Activated naive CD8-positive, alpha-beta T cell treated with anti-CD3 and anti-CD28 coated beads for 36 hours (primary cell): Measurements from ENCODE around the gene LPP. TPM values are rescaled to one million over a fixed set of nuclear protein-coding genes. Genes with fewer than 3 reads are reported as not detected.

Experiments
- DNase-seq: peaks from one replicate; pipeline ENCODE4 v3.0.0; 2021
- H3K27ac Mint-ChIP-seq: one replicate; pipeline ENCODE4 v1.8.0; 2022; ENCODE audit warnings: mild to moderate bottlenecking, moderate library complexity, mixed read lengths
- H3K27me3 Mint-ChIP-seq: one replicate; pipeline ENCODE4 v1.8.0; 2022; ENCODE audit warnings: mild to moderate bottlenecking, mixed read lengths
- H3K36me3 Mint-ChIP-seq: one replicate; pipeline ENCODE4 v1.8.0; 2021; ENCODE audit warnings: mild to moderate bottlenecking, mixed read lengths
- H3K4me1 Mint-ChIP-seq: one replicate; pipeline ENCODE4 v1.8.0; 2021; ENCODE audit warnings: mixed read lengths
- H3K4me3 Mint-ChIP-seq: one replicate; pipeline ENCODE4 v1.8.0; 2022; ENCODE audit warnings: mild to moderate bottlenecking, moderate library complexity, mixed read lengths
- H3K9me3 Mint-ChIP-seq: one replicate; pipeline ENCODE4 v1.8.0; 2022; ENCODE audit warnings: mixed read lengths
- total RNA-seq, 2 experiments: library from RNA; stranded (reverse); gene quantifications; one replicate each; pipeline ENCODE4 v1.2.3, GENCODE V29; 2021

The LPP gene
- total RNA-seq, 2 experiments from 2014 or later, result 15.0 to 15.3 TPM

DNA sequence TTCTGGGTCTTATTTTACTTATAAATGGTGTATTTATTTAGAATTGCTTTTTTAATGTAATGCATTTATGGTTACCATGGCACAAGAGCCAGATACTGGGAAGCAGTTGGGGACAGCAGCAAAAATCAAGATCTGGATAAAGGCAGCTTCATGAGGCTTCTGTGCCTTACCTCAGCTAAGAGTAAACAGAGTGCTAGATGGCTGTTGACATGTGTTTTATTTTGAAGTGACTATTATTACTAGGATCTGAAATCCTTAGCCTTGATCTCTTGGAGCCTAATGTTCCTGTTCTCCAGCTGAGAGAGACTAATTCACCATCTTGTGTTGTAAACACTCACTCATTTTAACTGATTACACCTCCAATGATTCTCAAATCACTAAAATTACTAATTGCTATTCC is 317.8 kb downstream of the LPP start:
- Mint-ChIP-seq H3K36me3 (peaks cover 13% of the 10 kb centered on the region), H3K4me1 (peaks cover 3% of the 10 kb centered on the region), H3K27me3 (no peaks in the 10 kb centered on the region), H3K9me3 (peaks cover 1% of the 10 kb centered on the region), H3K27ac (no peak overlapping the region), H3K4me3 (no peak overlapping the region)
- DNase-seq, result no peak

DNA sequence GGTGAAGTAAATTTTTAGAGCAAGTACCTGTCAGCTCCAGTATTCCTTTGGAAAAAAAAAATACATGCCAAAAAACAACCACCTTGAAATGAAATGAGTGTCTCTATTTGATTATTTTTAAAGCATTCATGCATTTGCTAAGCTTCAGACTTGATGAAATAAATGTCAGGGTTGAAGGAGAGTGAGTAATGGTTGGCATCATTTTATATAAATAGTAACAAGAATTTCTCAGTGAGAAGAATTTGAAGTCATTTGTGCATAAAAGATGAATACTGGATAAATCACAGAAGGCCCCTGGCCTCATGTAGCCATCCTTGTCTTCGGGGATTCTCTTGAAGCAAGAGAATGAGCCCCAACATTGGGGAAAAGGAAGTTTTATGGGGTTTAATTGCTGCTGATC is 318.4 kb downstream of the LPP start:
- no peaks in the 10 kb centered on the region for H3K27me3 Mint-ChIP-seq
- no peak for DNase-seq
- no peak overlapping the region for H3K4me3 Mint-ChIP-seq
- H3K9me3 Mint-ChIP-seq, result peaks cover 1% of the 10 kb centered on the region
- H3K36me3 Mint-ChIP-seq, result peaks cover 12% of the 10 kb centered on the region
- H3K27ac Mint-ChIP-seq, result no peak overlapping the region
- H3K4me1 Mint-ChIP-seq, result peaks cover 3% of the 10 kb centered on the region

DNA sequence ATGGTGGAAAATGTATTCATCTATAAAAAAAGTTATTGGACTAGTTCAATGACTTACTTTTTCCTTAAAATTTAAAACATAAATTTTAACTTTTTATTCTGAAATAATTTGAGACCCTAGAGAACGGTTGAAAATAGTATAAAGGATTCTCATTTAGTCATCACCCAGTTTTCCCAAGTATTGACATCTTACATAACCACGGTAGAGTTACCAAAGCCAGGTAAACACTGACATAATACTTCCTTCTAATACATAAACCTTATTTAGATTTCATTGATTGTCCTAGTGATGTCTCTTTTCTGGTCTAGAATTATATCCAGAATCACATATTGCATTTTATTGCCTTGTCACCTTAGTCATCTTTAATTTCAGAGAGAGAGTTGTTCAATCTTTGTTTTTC is 319.1 kb downstream of the LPP start:
- Mint-ChIP-seq H3K36me3 (peaks cover 10% of the 10 kb centered on the region), H3K27ac (no peak overlapping the region), H3K9me3 (no peaks in the 10 kb centered on the region)

DNA sequence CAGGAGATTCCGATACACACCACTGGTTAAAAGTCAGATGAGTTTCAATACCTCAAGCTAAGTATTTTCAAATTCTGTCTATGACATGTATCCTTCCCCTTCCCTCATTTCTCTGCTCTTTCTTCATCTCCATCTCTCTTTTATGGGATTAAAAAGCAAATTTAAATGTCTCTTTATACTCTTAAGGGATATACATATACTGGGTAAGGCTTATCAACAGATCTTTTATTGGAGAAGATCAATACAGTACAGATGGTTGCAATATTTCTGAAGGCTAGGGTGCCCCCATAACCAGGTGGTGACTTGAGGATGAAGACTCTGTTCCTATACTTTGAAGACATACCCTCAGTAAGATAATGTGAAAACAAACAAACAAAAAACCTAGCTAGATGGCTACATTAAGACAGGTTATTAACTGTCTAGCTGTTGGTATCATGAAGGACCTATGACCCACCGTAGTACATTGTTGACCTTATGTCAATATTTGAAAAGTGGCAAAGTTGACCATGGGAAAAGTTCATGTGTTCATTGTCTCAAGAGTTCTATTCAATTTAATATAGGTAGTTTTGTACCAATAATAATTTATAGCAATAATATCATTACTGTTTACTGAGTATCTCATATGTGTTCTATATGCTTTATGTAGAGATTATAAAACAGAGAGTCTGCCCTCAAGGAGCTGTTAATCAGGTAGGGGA is 319.8 kb downstream of the LPP start:
- Mint-ChIP-seq H3K36me3 (peaks cover 10% of the 10 kb centered on the region), H3K9me3 (no peaks in the 10 kb centered on the region), H3K27me3 (no peaks in the 10 kb centered on the region), H3K27ac (no peak overlapping the region), H3K4me1 (peaks cover 6% of the 10 kb centered on the region), H3K4me3 (no peak overlapping the region)
- no peak for DNase-seq

More for the DNA sequence above, 319.1 kb downstream of the LPP start:
- Mint-ChIP-seq H3K4me3 (no peak overlapping the region), H3K4me1 (peaks cover 6% of the 10 kb centered on the region), H3K27me3 (no peaks in the 10 kb centered on the region)
- no peak for DNase-seq

DNA sequence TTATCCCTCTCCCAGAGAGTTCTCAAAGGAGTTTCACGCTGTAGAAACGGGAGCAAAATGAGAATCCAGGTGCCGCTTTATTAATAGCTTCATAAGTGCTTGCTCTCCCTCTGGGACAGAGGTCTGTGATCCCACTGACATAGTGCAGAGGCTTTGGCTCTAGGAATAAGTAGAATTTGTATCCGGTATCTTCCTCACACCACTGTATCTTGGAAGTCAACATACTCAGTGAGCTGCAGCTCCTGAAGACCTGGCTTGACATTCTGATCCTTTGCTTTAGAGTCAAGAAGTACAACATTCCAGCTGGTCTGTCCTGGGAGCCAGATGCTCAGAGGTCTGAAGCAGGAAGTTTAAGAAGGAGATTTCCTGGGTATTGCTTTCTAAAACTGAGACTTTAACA is 323.0 kb downstream of the LPP start:
- Mint-ChIP-seq H3K4me3 (no peak overlapping the region), H3K27ac (no peak overlapping the region), H3K9me3 (peaks cover 6% of the 10 kb centered on the region), H3K36me3 (peaks cover 4% of the 10 kb centered on the region), H3K27me3 (no peaks in the 10 kb centered on the region), H3K4me1 (peaks cover 6% of the 10 kb centered on the region)
- DNase-seq, result no peak

DNA sequence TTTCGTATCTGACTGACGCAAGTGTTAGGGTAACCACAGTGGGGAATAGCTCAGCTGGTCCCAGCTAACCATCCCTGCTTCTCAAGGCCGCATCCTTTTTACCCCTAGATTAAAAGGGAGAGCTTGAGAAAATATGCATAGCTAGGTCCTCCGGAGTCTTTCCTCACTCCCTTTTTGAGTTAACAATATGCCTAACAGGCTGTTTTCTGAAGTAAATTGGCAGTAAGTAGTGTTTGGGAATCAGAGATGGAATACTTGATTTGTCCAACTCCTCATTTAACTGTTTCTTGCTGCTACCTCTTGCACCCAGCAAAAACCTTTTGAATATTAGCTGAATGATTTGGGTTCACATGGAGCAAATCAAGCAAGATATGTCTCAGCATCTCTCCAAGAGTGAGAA is 326.1 kb downstream of the LPP start:
- Mint-ChIP-seq H3K4me3 (no peak overlapping the region), H3K9me3 (peaks cover 12% of the 10 kb centered on the region), H3K36me3 (peaks cover 21% of the 10 kb centered on the region), H3K27me3 (no peaks in the 10 kb centered on the region), H3K27ac (no peak overlapping the region), H3K4me1 (peaks cover 6% of the 10 kb centered on the region)
- no peak for DNase-seq

DNA sequence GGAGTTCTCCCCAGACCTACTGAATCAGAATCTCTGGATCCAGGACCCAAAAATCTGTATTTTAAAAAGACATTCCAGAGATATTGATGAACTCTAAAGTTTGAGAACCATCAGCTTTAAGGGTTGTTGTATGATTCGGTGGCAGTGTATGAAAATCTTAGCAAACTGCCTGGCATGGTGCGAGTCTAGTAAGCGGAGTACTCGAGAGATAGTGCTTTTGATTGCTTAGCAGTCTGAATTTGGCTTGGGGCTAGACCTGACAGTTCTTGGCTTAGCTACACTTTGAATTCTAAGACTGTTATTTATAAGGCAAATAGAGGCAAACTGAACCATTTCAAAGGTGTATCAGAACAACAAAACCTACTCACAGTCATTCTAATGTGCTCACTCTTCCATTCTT is 329.0 kb downstream of the LPP start:
- peaks cover 34% of the 10 kb centered on the region for H3K36me3 Mint-ChIP-seq
- H3K4me3 Mint-ChIP-seq, result no peak overlapping the region
- H3K9me3 Mint-ChIP-seq, result peaks cover 14% of the 10 kb centered on the region
- H3K27me3 Mint-ChIP-seq, result no peaks in the 10 kb centered on the region
- DNase-seq, result no peak
- H3K27ac Mint-ChIP-seq, result no peak overlapping the region
- peaks cover 4% of the 10 kb centered on the region for H3K4me1 Mint-ChIP-seq

DNA sequence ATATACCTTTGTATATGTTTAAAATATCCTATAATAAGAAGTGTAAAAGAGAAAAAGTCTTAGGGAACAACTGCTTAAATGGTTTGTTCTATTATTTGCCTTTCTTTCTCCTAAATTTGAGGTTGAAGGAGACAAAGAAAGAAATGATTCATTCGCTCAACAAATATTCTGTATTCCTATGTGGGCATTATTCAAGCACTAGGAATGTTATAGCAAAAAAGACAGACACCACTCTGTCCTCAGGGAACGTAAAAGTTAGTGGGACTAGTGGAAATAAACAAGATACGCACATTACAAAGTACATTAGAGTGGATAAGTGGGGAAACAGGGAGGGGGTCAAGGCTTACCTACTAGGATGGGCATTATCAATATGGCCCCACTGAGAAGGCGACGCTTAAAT is 332.2 kb downstream of the LPP start:
- H3K27ac Mint-ChIP-seq, result no peak overlapping the region
- peaks cover 3% of the 10 kb centered on the region for H3K4me1 Mint-ChIP-seq
- DNase-seq, result no peak
- H3K4me3 Mint-ChIP-seq, result no peak overlapping the region
- H3K27me3 Mint-ChIP-seq, result no peaks in the 10 kb centered on the region
- H3K36me3 Mint-ChIP-seq, result peaks cover 37% of the 10 kb centered on the region
- H3K9me3 Mint-ChIP-seq, result peaks cover 14% of the 10 kb centered on the region

DNA sequence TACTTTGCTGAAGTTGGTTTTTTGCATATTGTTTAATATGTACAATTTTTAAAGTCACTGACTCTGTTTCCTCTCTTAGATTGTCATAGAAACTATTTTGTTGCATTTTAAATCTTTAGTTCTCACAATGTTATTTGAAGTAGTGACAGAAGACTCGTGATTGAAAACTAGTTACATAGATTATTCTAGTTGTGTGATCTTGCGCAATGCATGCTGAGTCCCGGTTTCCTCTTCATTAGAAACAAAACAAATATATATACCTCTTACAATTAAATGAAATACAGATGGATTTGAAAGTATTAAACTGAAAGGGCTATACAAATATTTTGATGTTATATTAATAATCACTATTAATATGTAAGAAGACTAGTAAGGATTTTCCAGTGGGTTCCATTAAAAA is 333.0 kb downstream of the LPP start:
- H3K4me3 Mint-ChIP-seq, result no peak overlapping the region
- H3K27me3 Mint-ChIP-seq, result no peaks in the 10 kb centered on the region
- H3K4me1 Mint-ChIP-seq, result peaks cover 3% of the 10 kb centered on the region
- DNase-seq, result no peak
- peaks cover 33% of the 10 kb centered on the region for H3K36me3 Mint-ChIP-seq
- no peak overlapping the region for H3K27ac Mint-ChIP-seq
- peaks cover 7% of the 10 kb centered on the region for H3K9me3 Mint-ChIP-seq

DNA sequence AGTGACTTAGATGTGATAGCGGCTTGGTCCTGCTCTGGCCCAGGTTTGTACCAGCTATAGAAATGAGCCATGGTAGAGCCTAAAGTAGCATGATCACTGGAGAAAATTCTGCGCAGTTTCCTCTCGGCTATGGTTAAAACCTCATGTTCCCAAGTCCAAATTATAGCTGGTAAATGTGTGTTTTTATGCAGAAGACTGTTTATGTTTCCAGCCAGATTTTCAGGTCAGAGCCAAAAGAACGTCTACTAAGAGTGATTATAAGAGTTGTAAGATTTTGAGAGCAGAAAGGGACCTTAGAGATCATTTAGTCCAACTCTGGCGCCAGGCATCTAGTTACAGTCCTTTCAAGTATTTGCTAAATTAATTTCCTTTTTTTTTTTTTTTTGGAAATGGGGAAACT is 333.7 kb downstream of the LPP start:
- H3K27me3 Mint-ChIP-seq, result no peaks in the 10 kb centered on the region
- H3K27ac Mint-ChIP-seq, result no peak overlapping the region
- H3K9me3 Mint-ChIP-seq, result peaks cover 3% of the 10 kb centered on the region
- DNase-seq, result no peak
- H3K36me3 Mint-ChIP-seq, result peaks cover 28% of the 10 kb centered on the region
- H3K4me3 Mint-ChIP-seq, result no peak overlapping the region
- peaks cover 1% of the 10 kb centered on the region for H3K4me1 Mint-ChIP-seq

DNA sequence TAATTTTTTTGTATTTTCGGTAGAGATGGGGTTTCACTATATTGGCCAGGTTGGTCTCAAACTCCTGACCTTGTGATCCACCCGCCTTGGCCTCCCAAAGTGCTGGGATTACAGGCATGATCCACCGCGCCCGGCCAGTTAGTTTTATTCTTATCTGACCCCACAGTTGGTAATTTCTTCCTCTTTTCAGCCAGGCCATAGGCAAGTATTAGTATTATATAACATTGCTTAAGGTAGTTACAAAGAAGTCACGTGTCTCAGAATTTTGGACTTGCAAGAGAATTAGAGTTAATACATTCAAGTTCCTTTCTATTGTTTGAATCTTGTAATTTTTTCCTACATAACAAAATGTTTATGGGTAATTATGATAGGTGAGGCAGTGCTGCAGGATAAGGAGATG is 334.8 kb downstream of the LPP start:
- Mint-ChIP-seq H3K4me1 (peaks cover 1% of the 10 kb centered on the region), H3K27ac (no peak overlapping the region), H3K9me3 (peaks cover 3% of the 10 kb centered on the region), H3K4me3 (no peak overlapping the region), H3K27me3 (no peaks in the 10 kb centered on the region), H3K36me3 (peaks cover 28% of the 10 kb centered on the region)
- no peak for DNase-seq

DNA sequence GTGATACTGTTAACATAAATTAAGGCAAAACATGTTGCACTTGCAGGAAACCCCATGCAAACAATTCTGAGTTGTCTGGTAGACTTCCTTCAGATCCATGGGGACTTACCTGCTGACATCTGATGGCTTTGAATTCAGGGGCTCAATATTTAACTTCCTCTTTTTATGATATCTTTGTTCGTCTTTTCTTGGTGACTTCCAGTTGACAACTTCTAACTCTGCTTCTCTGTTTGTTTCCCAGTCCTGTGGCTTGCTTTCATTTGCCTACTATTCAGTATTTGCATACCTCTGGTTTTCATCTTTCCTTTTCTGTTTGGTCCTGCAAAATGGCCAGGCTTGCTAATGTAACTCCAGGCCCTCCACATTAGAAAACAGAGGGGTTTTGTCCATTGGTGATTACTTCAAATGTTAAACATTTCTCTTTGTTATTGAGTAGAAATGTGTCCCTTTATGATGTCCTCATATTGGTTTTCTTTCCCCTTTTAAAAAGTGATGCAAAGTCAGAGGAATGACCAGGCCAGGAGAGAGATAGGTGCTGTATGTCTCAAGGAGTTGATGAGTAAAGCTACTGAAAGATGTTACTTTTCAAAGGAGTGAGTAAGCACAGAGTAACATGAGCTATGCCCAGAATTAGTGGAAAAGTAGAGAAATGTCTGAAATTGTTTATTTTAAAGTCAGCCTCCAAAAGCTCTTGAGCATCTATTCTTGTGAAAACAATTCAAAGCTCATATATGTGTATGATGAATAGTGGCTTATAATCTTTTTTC is 335.9 kb downstream of the LPP start:
- Mint-ChIP-seq H3K4me3 (no peak overlapping the region), H3K9me3 (peaks cover 2% of the 10 kb centered on the region), H3K27me3 (no peaks in the 10 kb centered on the region), H3K4me1 (no peaks in the 10 kb centered on the region), H3K36me3 (peaks cover 18% of the 10 kb centered on the region), H3K27ac (no peak overlapping the region)
- DNase-seq, result no peak

DNA sequence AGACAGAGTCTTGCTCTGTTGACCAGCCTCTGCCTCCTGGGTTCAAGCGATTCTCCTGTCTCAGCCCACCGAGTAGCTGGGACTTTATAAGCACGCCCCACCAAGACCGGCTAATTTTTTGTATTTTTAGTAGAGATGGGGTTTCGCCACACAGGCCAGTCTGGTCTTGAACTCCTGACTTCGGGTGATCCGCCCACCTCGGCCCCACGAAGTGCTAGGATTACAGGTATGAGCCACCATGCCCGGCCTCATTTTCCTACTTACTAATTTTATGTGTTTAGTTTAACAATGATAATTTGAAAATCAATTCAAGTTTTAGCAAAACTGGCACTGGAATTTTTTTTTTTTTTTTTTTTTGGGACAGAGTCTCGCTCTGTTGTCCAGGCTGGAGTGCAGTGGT is 336.5 kb downstream of the LPP start:
- no peaks in the 10 kb centered on the region for H3K27me3 Mint-ChIP-seq
- H3K4me3 Mint-ChIP-seq, result no peak overlapping the region
- H3K36me3 Mint-ChIP-seq, result peaks cover 12% of the 10 kb centered on the region
- peaks cover 2% of the 10 kb centered on the region for H3K9me3 Mint-ChIP-seq
- H3K4me1 Mint-ChIP-seq, result no peaks in the 10 kb centered on the region
- no peak overlapping the region for H3K27ac Mint-ChIP-seq
- DNase-seq, result no peak

DNA sequence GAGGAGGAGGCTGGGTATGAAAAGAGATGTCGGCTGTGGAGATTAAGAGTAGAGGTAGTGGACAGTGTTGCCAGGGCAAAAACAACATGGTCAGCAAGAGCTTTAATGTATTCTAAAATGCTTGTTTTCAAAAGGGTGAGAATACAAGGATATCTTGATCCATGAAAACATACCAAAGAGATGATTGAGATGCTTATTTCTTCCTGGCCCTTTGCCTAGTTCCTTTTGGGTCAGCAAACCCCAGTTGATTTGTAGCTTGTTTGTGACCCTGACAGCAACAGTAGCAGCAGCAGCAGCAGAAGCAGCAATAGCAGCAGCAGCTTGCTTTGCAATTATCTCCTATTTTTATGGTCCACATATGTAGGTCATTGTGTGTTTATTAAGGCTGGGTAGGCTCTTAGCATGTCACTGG is 337.3 kb downstream of the LPP start:
- Mint-ChIP-seq H3K27me3 (no peaks in the 10 kb centered on the region), H3K9me3 (peaks cover under 1% of the 10 kb centered on the region), H3K4me3 (no peak overlapping the region), H3K36me3 (peaks cover 8% of the 10 kb centered on the region), H3K4me1 (no peaks in the 10 kb centered on the region), H3K27ac (no peak overlapping the region)
- no peak for DNase-seq

DNA sequence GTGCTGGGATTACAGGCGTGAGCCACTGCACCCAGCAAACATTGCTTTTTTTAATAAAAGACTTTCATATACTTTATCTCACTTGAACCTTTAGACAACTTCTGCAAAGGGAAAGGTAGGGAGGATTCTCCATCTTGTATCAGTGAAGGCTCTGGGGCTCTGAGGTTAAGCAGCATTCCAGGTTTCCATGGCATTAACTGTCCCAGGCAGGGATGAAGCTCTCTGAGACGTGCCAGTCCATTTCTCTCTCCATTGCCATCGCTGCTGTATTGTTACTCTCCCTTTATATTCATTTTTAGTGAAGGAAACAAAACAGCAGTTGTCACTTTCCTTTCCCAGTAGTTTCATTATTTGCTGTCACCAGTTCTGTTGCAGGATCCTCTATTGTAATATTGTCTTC is 342.4 kb downstream of the LPP start:
- Mint-ChIP-seq H3K4me1 (no peaks in the 10 kb centered on the region), H3K27ac (no peak overlapping the region), H3K4me3 (no peak overlapping the region)

DNA sequence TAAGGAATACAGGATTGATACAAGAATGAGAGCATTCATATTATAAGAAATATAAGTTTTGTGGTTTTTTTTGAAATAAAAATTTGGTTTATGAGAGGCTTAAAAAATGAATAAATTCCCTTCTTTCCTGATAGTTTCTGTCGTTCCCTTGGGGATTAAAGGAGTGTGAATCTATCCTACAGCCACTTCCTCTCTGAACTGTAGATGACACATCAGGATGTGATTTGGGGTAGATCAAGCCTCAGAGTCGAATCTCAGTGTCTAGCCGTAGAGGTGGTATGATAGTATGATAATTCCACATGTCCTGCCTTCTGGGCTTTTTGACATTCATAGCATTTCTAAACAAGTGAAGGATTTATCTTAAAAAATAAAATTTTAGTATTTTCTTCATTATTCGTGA is 343.1 kb downstream of the LPP start:
- Mint-ChIP-seq H3K4me1 (no peaks in the 10 kb centered on the region), H3K36me3 (peaks cover 1% of the 10 kb centered on the region), H3K4me3 (no peak overlapping the region), H3K9me3 (peaks cover 7% of the 10 kb centered on the region), H3K27me3 (no peaks in the 10 kb centered on the region), H3K27ac (no peak overlapping the region)
- no peak for DNase-seq

More for the DNA sequence above, 342.4 kb downstream of the LPP start:
- DNase-seq, result no peak
- Mint-ChIP-seq H3K27me3 (no peaks in the 10 kb centered on the region), H3K9me3 (peaks cover 7% of the 10 kb centered on the region), H3K36me3 (peaks cover 1% of the 10 kb centered on the region)
